SK-N-SH treated with all-trans-retinoic acid at 6 μM for 48 hours (cell line): Measurements from ENCODE around the gene ROCK1.

Source experiments
- ARNTL ChIP-seq: fragments of 450-650 bp; formaldehyde crosslinking; IDR thresholded peaks from 2 replicates; pipeline ENCODE4 v1.5.0; 2020; ENCODE audit warnings: low read depth, mild to moderate bottlenecking, moderate library complexity, borderline replicate concordance
- TF ChIP-seq, protein P1 (sequence below): fragments of 250-450 bp; sonication (Bioruptor Pico); IDR thresholded peaks from 2 replicates; pipeline ENCODE4 v1.8.0; 2020; ENCODE audit warnings: mild to moderate bottlenecking, moderate library complexity, borderline replicate concordance

DNA sequence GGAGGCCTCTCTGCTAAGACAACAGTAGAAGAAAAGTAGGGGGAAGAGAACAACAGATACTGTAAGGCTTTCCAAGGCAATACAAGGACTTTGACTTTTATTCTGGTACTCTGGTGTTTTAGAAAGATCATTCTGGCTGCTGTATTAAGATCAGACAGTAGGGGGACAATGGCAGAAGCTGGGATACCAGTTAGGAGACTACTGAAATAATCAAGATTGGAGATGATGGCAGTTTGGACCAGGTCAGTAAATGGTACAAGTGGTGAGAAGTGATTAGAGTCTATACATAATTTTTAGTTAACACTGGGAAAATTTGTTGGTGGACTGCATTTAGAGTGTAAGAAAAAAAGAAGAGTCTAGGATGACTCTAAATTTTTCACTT lies 139.7 kb downstream of the ROCK1 start:
- TF ChIP-seq, protein P1, sequence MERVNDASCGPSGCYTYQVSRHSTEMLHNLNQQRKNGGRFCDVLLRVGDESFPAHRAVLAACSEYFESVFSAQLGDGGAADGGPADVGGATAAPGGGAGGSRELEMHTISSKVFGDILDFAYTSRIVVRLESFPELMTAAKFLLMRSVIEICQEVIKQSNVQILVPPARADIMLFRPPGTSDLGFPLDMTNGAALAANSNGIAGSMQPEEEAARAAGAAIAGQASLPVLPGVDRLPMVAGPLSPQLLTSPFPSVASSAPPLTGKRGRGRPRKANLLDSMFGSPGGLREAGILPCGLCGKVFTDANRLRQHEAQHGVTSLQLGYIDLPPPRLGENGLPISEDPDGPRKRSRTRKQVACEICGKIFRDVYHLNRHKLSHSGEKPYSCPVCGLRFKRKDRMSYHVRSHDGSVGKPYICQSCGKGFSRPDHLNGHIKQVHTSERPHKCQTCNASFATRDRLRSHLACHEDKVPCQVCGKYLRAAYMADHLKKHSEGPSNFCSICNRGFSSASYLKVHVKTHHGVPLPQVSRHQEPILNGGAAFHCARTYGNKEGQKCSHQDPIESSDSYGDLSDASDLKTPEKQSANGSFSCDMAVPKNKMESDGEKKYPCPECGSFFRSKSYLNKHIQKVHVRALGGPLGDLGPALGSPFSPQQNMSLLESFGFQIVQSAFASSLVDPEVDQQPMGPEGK (CRISPR knock-in tag) = no peak
- no peak for TF ChIP-seq ARNTL (CRISPR knock-in tag)
